ENCODE measurements around the gene NTRK1.
"Not testable (repeated sequence)": the region's sequence is repeated elsewhere in the genome, so short reads cannot be mapped to it uniquely, and the experiment has no call there.

Gene NTRK1

GRCh38 chr1:156911577-156912298 lies 51.1 kb downstream of the NTRK1 start:
- DNase-seq (ENCODE audit: low spot score) (no peak), FAIRE-seq (no peak)

DNA sequence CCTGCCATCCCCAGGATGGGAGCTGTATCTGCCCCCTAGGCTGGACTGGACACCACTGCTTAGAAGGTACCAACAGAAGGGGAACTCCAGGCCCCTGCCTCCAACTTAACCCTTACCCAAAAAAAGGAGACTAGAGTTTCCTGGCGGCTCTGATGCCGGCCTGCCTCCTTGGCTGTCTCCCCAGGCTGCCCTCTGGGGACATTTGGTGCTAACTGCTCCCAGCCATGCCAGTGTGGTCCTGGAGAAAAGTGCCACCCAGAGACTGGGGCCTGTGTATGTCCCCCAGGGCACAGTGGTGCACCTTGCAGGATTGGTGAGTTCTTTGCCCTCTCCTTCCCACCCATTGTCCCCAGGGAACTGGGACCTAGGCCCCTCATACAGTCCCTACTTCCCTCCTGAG lies 51.6 kb downstream of the NTRK1 start:
- DNase-seq (ENCODE audit: low spot score) (no peak), FAIRE-seq (no peak)

DNA sequence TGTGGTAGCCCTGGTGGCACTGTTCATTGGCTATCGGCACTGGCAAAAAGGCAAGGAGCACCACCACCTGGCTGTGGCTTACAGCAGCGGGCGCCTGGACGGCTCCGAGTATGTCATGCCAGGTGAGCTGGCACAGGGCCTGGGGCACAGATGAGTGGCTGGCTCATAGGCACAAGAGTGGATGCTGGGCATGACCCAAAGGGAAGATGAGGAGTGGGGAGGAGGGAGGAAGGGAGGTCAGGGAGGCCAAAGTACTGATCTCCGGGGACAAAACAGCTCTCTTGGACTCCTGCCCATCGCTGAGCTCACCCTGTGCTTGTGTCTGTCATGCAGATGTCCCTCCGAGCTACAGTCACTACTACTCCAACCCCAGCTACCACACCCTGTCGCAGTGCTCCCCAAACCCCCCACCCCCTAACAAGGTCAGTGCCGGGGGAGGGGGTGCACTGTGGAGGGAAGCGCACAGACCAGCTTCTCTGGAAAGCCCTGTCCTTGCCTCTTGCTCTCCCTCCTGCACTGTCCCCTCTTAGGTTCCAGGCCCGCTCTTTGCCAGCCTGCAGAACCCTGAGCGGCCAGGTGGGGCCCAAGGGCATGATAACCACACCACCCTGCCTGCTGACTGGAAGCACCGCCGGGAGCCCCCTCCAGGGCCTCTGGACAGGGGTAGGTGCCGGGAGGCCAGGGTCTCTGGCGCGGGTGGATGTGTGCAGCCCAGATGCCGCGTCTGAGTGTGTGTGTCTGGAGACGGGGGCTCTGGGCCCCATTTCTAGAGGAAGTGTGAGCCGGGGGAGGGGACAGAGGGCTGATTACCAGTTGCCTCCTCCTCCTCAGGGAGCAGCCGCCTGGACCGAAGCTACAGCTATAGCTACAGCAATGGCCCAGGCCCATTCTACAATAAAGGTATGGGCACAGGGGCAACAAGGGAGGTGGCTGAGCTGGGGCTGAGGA lies 52.5 kb downstream of the NTRK1 start:
- no peak for FAIRE-seq
- DNase-seq (ENCODE audit: low spot score) = peak; percentile 31

GRCh38 chr1:156913809-156914387 lies 53.2 kb downstream of the NTRK1 start:
- no peak for DNase-seq (ENCODE audit: low spot score)
- FAIRE-seq = no peak

- DNase-seq (ENCODE audit: low spot score) (peak; percentile 59), FAIRE-seq (no peak)
Observed at GRCh38 chr1:156914440-156914856, 53.8 kb downstream of the NTRK1 start.

DNA sequence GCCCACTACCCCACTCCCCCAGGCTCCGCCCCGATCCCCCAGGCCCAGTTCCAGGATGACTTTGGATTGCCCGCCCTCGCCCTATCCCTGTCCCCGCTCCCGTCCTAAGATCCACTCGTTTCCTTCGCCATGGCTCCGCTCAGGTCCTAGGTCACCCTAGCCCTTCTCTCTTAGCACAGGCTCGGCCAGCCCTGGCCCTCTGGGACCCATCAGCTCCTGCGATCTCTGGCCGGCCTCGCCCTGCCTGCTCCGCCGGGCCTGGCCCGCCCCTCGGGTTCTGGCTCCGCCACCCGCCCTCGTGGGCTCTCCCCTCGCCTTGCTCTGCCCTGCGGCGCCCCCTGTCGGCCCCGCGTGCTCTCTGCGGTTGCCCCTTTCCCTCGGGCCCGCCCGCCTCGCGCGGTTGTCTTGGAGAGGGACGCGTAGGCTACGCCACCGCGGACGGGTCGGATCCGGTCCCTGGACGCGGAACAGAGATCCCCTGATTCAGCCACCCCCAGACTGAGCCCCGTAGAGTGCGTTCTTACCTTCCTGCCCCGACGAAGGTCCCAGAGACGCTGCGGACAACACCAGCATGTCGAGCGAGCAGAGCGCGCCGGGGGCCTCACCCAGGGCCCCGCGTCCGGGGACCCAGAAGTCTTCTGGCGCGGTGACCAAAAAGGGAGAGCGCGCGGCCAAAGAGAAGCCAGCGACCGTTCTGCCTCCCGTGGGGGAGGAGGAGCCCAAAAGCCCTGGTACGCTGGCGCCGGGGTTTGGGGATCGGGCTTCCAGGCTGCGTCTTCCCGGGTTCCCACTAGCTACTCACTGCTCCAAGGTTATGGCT lies 59.8 kb downstream of the NTRK1 start, which contains the start of gene LRRC71:
Gene LRRC71 (plus strand): TSS at position 400 of the 820 bp plus-strand sequence. CDS start 172 bp downstream, at position 572.
- no peak for DNase-seq (ENCODE audit: low spot score)
- no peak for FAIRE-seq

DNA sequence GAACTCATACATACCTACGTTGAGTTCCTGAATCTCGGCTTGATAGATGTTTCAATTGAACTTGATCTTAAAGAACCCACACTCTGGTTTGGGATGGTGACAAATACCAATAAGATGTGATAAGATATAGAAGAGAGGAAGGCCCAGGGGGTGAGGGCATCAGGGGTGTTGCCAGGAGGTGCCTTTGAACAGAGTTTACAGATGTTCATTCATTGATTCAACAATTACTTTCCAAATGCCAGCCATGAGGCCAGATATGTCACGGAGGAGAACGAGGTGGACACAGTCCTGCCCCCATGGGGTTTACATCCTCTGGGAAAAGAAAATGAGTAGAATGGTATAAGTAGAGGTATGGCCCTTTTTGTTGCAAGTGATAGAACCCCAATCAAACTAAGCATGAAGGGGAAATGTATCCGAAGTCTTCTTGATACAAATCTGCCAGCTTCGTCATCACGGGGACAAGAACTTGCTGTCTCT lies 60.4 kb downstream of the NTRK1 start:
- FAIRE-seq = no peak
- no peak for DNase-seq (ENCODE audit: low spot score)

DNA sequence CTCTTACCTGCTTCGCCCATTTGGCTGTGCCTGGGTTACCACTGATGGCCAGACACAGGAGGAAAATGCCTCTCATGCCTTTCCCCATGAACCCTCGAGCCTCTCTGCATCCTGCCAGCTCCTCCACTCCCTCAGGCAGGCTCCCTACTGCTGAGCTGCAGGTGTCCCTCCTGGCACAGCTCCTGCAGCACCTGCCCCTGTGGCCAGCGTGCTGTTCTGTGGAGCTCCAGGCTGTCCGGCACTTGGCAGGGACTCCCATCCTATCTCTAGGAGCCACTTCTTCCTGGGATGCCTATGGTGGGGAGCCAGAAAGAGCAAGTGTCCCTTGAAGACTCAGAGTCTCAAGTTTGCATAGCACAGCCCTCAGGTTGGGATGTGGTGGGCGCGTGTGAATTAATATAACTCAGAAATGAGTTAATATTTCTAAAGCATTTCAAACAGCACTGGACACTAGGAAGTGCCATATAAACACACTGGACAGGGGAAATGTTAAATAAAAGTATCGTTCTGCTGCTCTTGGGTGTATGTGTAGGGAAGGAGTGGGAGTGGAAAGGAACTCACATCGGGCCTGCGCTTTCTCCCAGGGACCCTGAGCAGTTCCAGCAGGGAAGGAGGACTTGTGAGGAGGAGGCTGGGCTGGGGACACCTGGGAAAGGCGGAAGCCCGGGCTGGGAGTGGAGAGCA lies 62.5 kb downstream of the NTRK1 start:
- DNase-seq (ENCODE audit: low spot score) = no peak

DNA sequence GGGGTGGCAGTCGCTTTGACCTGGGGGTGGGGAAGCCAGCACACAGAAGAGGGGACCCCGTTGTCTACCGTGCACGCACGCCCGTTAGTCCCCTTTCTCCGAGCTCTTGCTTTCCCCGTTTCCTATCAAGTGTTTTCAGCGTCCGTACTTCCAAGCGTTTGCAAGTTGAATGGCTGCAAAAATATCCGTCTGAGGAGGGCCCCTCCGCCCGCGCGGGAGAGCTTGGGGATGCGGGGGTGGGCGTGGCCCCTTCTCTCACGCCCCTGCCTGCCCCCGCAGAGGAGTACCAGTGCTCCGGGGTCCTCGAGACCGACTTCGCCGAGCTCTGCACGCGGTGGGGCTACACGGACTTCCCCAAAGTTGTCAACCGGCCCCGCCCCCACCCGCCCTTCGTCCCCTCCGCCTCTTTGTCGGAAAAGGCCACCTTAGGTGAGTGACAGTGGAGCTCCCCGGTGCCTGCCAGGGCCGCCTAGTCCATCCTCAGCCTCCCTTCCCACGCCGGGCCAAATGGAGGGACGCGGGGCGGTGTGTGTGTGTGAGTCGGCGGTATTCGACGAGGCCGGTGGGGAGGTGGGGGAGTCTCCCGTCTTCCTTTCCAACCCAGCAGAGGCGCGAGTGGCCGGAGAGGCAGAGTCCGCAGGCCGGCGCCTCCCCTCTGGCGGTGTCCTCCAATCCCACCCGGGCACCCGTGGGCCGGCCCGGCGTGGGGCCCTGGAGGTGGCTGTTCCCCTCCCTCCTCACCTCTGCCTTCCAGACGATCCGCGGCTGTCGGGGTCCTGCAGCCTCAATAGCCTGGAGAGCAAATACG lies 63.2 kb downstream of the NTRK1 start:
- FAIRE-seq = no peak

More for the DNA sequence above, 62.5 kb downstream of the NTRK1 start:
- FAIRE-seq = no peak

GRCh38 chr1:156924478-156925153 lies 64.0 kb downstream of the NTRK1 start:
- DNase-seq (ENCODE audit: low spot score) = no peak
- no peak for FAIRE-seq

More for the DNA sequence above, 63.2 kb downstream of the NTRK1 start:
- no peak for DNase-seq (ENCODE audit: low spot score)

- DNase-seq (ENCODE audit: low spot score) = no peak
- no peak for FAIRE-seq
Observed at GRCh38 chr1:156925154-156926010, 64.7 kb downstream of the NTRK1 start.

DNA sequence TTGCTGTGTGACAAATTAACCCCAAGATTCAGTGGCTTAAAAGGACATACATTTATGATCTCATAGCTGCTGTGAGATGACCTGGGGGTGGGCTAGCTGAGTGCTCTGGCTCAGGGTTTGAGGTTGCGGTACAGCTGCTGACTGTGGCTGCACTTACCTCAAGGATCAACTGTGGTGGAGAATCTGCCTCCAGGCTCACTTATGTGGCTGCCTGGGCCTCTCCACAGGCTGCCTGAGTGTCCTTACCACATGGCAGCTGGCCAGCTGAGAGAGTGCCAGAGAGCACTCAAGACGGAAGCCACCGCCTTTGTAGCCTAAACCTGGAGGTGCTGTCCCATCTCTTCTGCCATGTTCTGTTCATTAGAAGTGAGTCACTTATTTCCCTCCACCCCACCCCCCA lies 65.5 kb downstream of the NTRK1 start:
- DNase-seq (ENCODE audit: low spot score) = peak; percentile 99
- peak; percentile 98 for FAIRE-seq

GRCh38 chr1:156926695-156927094 lies 66.0 kb downstream of the NTRK1 start:
- peak; percentile 25 for DNase-seq (ENCODE audit: low spot score)
- FAIRE-seq = not testable (repeated sequence)

DNA sequence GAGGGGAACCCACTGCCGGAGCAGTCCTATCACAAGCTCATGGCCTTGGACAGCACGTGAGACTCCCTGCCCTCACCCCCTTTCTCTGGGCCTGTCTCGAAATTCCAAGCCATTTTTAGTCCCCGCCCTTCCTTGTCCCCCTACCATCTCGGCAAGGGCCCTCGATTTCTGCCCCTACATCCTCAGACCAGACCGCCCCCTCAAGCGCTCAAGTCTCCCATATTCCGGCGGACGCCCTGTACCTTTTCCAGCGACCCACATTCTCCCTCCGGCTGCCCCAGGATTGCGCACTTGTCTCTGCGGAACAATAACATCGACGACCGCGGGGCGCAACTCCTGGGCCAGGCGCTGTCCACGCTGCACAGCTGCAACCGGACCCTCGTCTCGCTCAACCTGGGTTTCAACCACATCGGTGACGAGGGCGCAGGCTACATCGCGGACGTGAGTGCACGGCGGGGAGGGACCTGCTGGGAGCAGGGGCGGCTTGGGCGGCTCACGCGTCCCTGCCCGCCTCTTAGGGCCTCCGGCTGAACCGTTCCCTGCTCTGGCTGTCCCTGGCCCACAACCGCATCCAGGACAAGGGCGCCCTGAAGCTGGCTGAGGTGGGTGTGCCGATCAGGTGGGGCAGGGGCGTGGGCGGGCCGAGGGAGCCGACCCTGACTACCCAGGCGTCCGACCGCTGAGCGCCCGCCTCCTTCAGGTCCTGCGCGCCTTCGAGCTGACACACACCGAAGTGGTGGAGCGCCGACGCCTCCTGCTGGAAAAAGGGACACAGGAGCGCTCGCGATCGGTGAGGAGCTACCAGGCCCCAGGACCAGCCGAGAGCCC lies 66.8 kb downstream of the NTRK1 start:
- FAIRE-seq = no peak
- DNase-seq (ENCODE audit: low spot score) = peak; percentile 37

GRCh38 chr1:156928043-156928602 lies 67.5 kb downstream of the NTRK1 start:
- FAIRE-seq (no peak), DNase-seq (ENCODE audit: low spot score) (no peak)

DNA sequence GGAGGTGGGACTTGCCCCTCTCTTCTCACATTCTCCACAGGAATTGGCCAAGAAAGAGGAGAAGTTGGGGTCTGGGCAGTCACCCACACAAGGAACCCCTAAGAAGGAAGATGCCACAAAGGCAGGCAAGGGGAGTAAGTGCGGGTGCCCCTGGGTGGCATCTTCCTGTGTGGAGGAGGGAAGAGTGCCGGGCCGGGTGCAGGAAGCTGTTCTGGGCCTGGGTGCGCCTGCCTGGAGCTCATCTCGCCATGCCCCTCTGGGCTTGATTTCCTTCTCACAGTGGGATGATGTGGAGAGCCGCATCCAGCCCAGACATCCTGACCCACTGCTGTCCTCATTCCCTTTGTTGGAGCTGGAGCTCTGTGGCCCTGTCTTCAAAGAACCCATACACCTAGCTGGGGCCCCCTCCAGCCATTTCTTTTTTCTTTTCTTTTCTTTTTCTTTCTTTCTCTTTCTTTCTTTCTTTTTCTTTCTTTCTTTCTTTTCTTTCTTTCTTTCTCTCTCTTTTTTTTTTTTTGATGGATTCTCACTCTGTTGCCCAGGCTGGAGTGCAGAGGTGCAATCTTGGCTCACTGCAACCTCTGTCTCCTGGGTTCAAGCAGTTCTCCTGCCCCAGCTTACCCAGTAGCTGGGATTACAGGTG lies 69.1 kb downstream of the NTRK1 start:
- DNase-seq (ENCODE audit: low spot score) = no peak
- FAIRE-seq = no peak

Data from RCC 7860 (cell line).